ENCODE data around the gene SAG.

The SAG gene

GRCh38 chr2:233289648-233290047, 18.0 kb upstream of the SAG start:
- no peak for DNase-seq

GRCh38 chr2:233290051-233290845, 17.4 kb upstream of the SAG start:
- DNase-seq, result no peak

GRCh38 chr2:233295891-233296290, 11.7 kb upstream of the SAG start:
- no peak for DNase-seq

- no peak for DNase-seq
Measured at GRCh38 chr2:233297076-233297475, 10.5 kb upstream of the SAG start.

GRCh38 chr2:233300401-233300800, 7.2 kb upstream of the SAG start:
- DNase-seq, result no peak

- DNase-seq, result no peak
Measured at GRCh38 chr2:233301248-233301647, 6.4 kb upstream of the SAG start.

GRCh38 chr2:233301811-233302210, 5.8 kb upstream of the SAG start:
- DNase-seq, result no peak

GRCh38 chr2:233303252-233303651, 4.4 kb upstream of the SAG start:
- no peak for DNase-seq

- DNase-seq, result no peak
Measured at GRCh38 chr2:233311241-233311926, 3.8 kb downstream of the SAG start.

GRCh38 chr2:233312874-233313273, 5.3 kb downstream of the SAG start:
- DNase-seq, result no peak

- no peak for DNase-seq
Measured at GRCh38 chr2:233314180-233314925, 6.7 kb downstream of the SAG start.

GRCh38 chr2:233317196-233317943, 9.8 kb downstream of the SAG start:
- no peak for DNase-seq

GRCh38 chr2:233319256-233319655, 11.6 kb downstream of the SAG start:
- DNase-seq, result no peak

GRCh38 chr2:233320470-233320869, 12.9 kb downstream of the SAG start:
- no peak for DNase-seq

- DNase-seq, result no peak
Measured at GRCh38 chr2:233321166-233321565, 13.6 kb downstream of the SAG start.

GRCh38 chr2:233323851-233324250, 16.2 kb downstream of the SAG start:
- no peak for DNase-seq

- DNase-seq, result no peak
Measured at GRCh38 chr2:233325256-233325655, 17.6 kb downstream of the SAG start.

- DNase-seq, result no peak
Measured at GRCh38 chr2:233325814-233326213, 18.2 kb downstream of the SAG start.

GRCh38 chr2:233326500-233326899, 18.9 kb downstream of the SAG start:
- DNase-seq, result no peak

GRCh38 chr2:233328922-233329321, 21.3 kb downstream of the SAG start:
- no peak for DNase-seq

- DNase-seq, result no peak
Measured at GRCh38 chr2:233329489-233330135, 22.0 kb downstream of the SAG start.

- peak; percentile 49 to 67 for DNase-seq
Measured at GRCh38 chr2:233331536-233331935, 23.9 kb downstream of the SAG start.

- no peak for DNase-seq
Measured at GRCh38 chr2:233332125-233332524, 24.5 kb downstream of the SAG start.

Measured in stimulated activated CD4-positive, alpha-beta T cell treated with anti-CD3 and anti-CD28 coated beads, Interleukin-2, amount 100 ng/mL, for 24 hours (primary cell).